ENCODE measurements around the gene NFIB. TPM values are rescaled to one million over a fixed set of nuclear protein-coding genes. Genes with fewer than 3 reads are reported as not detected.

NFIB gene
- total and polyA plus RNA-seq, 2 of the 4 experiments (the other 2 are of a cell fraction): 1.4 to 2.0 TPM

DNA sequence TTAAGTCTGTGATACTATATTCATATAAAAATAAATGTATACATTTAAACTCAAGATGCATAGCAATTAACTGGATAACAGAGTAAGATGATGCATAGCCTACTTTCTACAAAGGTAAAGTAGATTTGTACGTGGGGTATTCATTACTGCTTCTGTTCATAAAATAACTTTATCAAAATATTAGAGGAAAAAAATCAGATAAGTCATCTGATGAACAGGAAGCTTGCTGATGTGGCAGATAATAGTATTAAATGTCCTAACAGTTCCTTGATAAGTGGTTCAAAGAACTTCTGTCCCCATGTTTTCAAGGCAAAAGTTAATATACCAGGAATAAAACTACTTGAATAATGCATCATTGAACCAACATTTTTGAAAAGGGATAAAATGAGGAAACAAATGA, 123.7 kb downstream of the NFIB start:
- DNase-seq (no peak), ATAC-seq (ENCODE audit: low read depth) (no peak)
- in situ Hi-C loops (cut with MboI; ENCODE audit: low sequenced_read_pairs) (no loop called here), dilution Hi-C loops (cut with HindIII; ENCODE audit: low sequenced_read_pairs, unreplicated experiment) (no loop called here), intact Hi-C loops (cut with micrococcal nuclease) (no loop called here)
- Histone ChIP-seq H3K9me3 (ENCODE audit: control insufficient read depth, insufficient read depth, low read length) (no peaks in the 10 kb centered on the region), H3K56ac (ENCODE audit: extremely low read depth, insufficient read depth, low read length) (no peak overlapping the region), H3K27ac (ENCODE audit: insufficient read depth, low read length) (no peak overlapping the region), H3K4me3 (ENCODE audit: insufficient read depth, low read depth, low read length) (no peak overlapping the region), H2AK9ac (replicated peaks; ENCODE audit: low read depth, low read length, poor library complexity) (no peak overlapping the region), H4K8ac (ENCODE audit: low read depth in 2 of 2, low read length in 2 of 2) (no peak overlapping the region), H3K27me3 (ENCODE audit: control insufficient read depth, insufficient read depth, low read length) (peaks cover 2% of the 10 kb centered on the region; the same call in 1 of the 2 replicates), H3K36me3 (ENCODE audit: control insufficient read depth, insufficient read depth, low read length) (no peaks in the 10 kb centered on the region), H2BK20ac (ENCODE audit: low read depth, low read length) (no peak overlapping the region), H3K9me1 (ENCODE audit: insufficient read depth, low read length) (no peaks in the 10 kb centered on the region; the same call in 1 of the 2 replicates), H3K18ac (ENCODE audit: low read depth, low read length) (no peak overlapping the region), H3K4me1 (ENCODE audit: control insufficient read depth, insufficient read depth, low read length) (no peaks in the 10 kb centered on the region), H3K14ac (replicated peaks; ENCODE audit: low read depth, low read length) (no peak overlapping the region), H4K5ac (ENCODE audit: low read depth, low read length) (no peak overlapping the region), H3K4me2 (ENCODE audit: low read depth, low read length) (no peak overlapping the region), H3K79me1 (ENCODE audit: low read depth in 1 of 2, low read length in 2 of 2) (no peaks in the 10 kb centered on the region), H3K9ac (ENCODE audit: low read depth, low read length) (no peak overlapping the region), H2AFZ (replicated peaks; ENCODE audit: low read length, poor library complexity) (no peak overlapping the region), H3K4ac (ENCODE audit: low read depth, low read length) (no peak overlapping the region), H4K91ac (ENCODE audit: insufficient read depth, low read depth, low read length) (no peak overlapping the region), H2AK5ac (ENCODE audit: low read depth, low read length) (no peak overlapping the region), H2BK5ac (ENCODE audit: low read depth, low read length, poor library complexity, severe bottlenecking) (no peak overlapping the region), H2BK120ac (ENCODE audit: low read depth, low read length) (no peak overlapping the region), H2BK15ac (ENCODE audit: low read depth, low read length) (no peak overlapping the region), H4K20me1 (ENCODE audit: insufficient read depth, low read length) (no peaks in the 10 kb centered on the region), H3K23ac (ENCODE audit: low read depth, low read length) (no peak overlapping the region)
- ChIA-PET POLR2A (ENCODE audit: unreplicated experiment) (no interaction called here), CTCF (no interaction called here)
- WGBS, 2 experiments (ENCODE audit: extremely low coverage in 2 of 2, insufficient read length in 1 of 2): no CpG with 5 or more reads among the region's 1 CpG
- no peak for TF ChIP-seq RCOR1 (IDR thresholded peaks at IDR 0.05; ENCODE audit: insufficient replicate concordance, low read length)
- no peak for TF ChIP-seq MAZ (IDR thresholded peaks at IDR 0.05; ENCODE audit: borderline replicate concordance, low read depth, low read length)
- no peak for TF ChIP-seq CHD1 (IDR thresholded peaks at IDR 0.05; ENCODE audit: low read depth, low read length)
- no peak for TF ChIP-seq MXI1 (IDR thresholded peaks at IDR 0.05; ENCODE audit: borderline replicate concordance, low read depth, low read length)
- TF ChIP-seq, protein P1, sequence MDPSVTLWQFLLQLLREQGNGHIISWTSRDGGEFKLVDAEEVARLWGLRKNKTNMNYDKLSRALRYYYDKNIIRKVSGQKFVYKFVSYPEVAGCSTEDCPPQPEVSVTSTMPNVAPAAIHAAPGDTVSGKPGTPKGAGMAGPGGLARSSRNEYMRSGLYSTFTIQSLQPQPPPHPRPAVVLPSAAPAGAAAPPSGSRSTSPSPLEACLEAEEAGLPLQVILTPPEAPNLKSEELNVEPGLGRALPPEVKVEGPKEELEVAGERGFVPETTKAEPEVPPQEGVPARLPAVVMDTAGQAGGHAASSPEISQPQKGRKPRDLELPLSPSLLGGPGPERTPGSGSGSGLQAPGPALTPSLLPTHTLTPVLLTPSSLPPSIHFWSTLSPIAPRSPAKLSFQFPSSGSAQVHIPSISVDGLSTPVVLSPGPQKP (IDR thresholded peaks at IDR 0.05; ENCODE audit: borderline replicate concordance, low read depth, low read length): no peak
- TF ChIP-seq SMC3 (IDR thresholded peaks at IDR 0.05; ENCODE audit: low read depth, low read length): no peak
- TF ChIP-seq RFX5 (IDR thresholded peaks at IDR 0.05; ENCODE audit: low read depth, low read length): no peak
- TF ChIP-seq, protein P2, sequence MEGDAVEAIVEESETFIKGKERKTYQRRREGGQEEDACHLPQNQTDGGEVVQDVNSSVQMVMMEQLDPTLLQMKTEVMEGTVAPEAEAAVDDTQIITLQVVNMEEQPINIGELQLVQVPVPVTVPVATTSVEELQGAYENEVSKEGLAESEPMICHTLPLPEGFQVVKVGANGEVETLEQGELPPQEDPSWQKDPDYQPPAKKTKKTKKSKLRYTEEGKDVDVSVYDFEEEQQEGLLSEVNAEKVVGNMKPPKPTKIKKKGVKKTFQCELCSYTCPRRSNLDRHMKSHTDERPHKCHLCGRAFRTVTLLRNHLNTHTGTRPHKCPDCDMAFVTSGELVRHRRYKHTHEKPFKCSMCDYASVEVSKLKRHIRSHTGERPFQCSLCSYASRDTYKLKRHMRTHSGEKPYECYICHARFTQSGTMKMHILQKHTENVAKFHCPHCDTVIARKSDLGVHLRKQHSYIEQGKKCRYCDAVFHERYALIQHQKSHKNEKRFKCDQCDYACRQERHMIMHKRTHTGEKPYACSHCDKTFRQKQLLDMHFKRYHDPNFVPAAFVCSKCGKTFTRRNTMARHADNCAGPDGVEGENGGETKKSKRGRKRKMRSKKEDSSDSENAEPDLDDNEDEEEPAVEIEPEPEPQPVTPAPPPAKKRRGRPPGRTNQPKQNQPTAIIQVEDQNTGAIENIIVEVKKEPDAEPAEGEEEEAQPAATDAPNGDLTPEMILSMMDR (conservative IDR thresholded peaks at IDR 0.05; ENCODE audit: low read depth, low read length): no peak
- no peak for TF ChIP-seq MAFK (IDR thresholded peaks at IDR 0.05; ENCODE audit: low read depth, low read length)
- no peak for TF ChIP-seq NFE2L2 (IDR thresholded peaks at IDR 0.05; ENCODE audit: low read depth, low read length)
- BruUV-seq (replicated peaks): no TSS peak
